Breast epithelium (tissue), 3 donors: Measurements from ENCODE around the gene SLC30A7.

Source experiments
- CTCF ChIP-seq, 3 donors: fragments of 450-650 bp; IDR thresholded peaks; one replicate each; pipeline ENCODE4 v1.5.1; 2016 to 2017; ENCODE audit warnings: antibody characterized with exemption in 3 of 3, mild to moderate bottlenecking in 3 of 3, moderate library complexity in 3 of 3
- POLR2A ChIP-seq: fragments of 450-650 bp; IDR thresholded peaks from one replicate; pipeline ENCODE4 v1.6.1; 2016; ENCODE audit warnings: antibody characterized with exemption, mild to moderate bottlenecking, moderate library complexity

DNA sequence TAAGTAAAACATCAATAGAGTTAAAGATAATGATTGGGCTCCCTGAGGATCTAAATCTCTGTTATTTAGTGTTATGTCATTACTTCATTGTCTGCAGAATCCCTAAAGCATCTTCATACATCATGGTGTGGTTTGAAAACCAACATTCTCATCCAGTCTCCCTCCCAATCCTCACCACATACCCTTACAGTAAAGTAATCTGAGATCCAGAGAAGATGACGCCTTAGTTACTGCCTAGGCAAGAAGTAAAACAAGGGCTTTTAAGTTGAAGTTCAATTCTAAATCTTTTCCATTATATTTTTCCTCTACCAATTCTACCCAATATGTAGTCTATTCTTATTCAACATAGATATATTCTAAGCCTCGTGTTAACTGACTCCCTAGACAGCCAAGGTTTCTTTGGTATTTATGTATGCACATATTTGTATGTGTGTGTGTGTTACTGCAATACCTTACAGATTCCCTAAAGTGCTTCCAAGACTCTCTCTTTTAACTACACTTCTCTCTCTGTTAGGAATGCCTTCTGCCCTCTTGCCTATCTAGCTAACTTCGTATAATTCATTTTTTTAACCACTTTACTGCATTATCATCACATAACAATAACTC is 112.4 kb downstream of the SLC30A7 start:
- no peak for TF ChIP-seq CTCF (IDR thresholded peaks at IDR 0.05)
- TF ChIP-seq POLR2A: no peak
